K562 (cell line): ENCODE results near the gene APOL2. TPM values are rescaled to one million over a fixed set of nuclear protein-coding genes. Genes with fewer than 3 reads are reported as not detected.

Experiments used
- HDAC6 ChIP-seq: IDR thresholded peaks from 2 replicates; pipeline ENCODE4 v1.6.1; 2012; ENCODE audit warnings: low read depth, mild to moderate bottlenecking, control low read depth, inconsistent platforms, low read length, moderate library complexity
- MYC ChIP-seq, 2 experiments: fragments of 250-450 bp in 1 of 2; sonication (Bioruptor Pico) in 1 of 2; IDR thresholded peaks; 2 replicates each; pipeline versions ENCODE4 v1.5.1 to v1.6.1; 2012 to 2021; ENCODE audit warnings: low read depth in 2 of 2, borderline replicate concordance in 1 of 2, improper control_type of control experiment in 1 of 2, low read length in 1 of 2, mild to moderate bottlenecking in 1 of 2, moderate library complexity in 1 of 2
- ZNF766 ChIP-seq: fragments of 200-800 bp; sonication (Bioruptor generic); conservative IDR thresholded peaks from 2 replicates; pipeline ENCODE4 v1.6.1; 2016; ENCODE audit warnings: missing genetic modification characterization, missing compliant biosample characterization
- polyA plus RNA-seq, 8 experiments: library from polyadenylated mRNA; depleted of rRNA in 4 of 8; stranded (reverse) in 5 of 8; unstranded in 3 of 8; fragments of >200 nt; fragmentation: Nextera tagmentation in 2 of 8; fragmentation: Illumina TruSeq in 1 of 8; extraction: Ambion mirVana in 2 of 8; extraction: Trizol in 1 of 8; gene quantifications; 2 replicates each; pipeline versions ENCODE4 v1.2.1 to v1.2.3, GENCODE V29; 2011 to 2014; ENCODE audit warnings: inconsistent platforms in 1 of 8, missing spikeins in 1 of 8
- total RNA-seq, 7 experiments: library from RNA; depleted of rRNA in 6 of 7; stranded (reverse); fragments of >200 nt in 6 of 7; fragmentation: Illumina TruSeq in 2 of 7; extraction: Trizol in 2 of 7; gene quantifications; 2 replicates each; pipeline versions ENCODE4 v1.2.1 to v1.2.3, GENCODE V29; 2011 to 2021; ENCODE audit warnings: low replicate concordance in 1 of 7
- TF ChIP-seq, protein P1 (sequence below), 2 experiments: fragments of 450-650 bp in 1 of 2; sonication (generic) in 1 of 2; formaldehyde crosslinking in 1 of 2; IDR thresholded peaks in 1 of 2; conservative IDR thresholded peaks in 1 of 2; 2 replicates each; pipeline versions ENCODE4 v1.6.1 to v1.8.1; 2016 to 2023; ENCODE audit warnings: mild to moderate bottlenecking in 2 of 2, moderate library complexity in 2 of 2, inconsistent platforms in 1 of 2, missing genetic modification reagents in 1 of 2
- TF ChIP-seq, protein P2 (sequence below), 2 experiments: fragments of 450-650 bp; formaldehyde crosslinking in 1 of 2; IDR thresholded peaks; 2 replicates each; pipeline versions ENCODE4 v1.4.0 to v1.6.1; 2014 to 2020; ENCODE audit warnings: mild to moderate bottlenecking in 2 of 2, borderline replicate concordance in 1 of 2, low read depth in 1 of 2

Gene APOL2
- total and polyA plus RNA-seq, 9 of the 15 experiments (the other 6 are each of a cell fraction or from before 2014, with no cell fraction given) = 2.7 to 10.6 (median 8.9) TPM

DNA sequence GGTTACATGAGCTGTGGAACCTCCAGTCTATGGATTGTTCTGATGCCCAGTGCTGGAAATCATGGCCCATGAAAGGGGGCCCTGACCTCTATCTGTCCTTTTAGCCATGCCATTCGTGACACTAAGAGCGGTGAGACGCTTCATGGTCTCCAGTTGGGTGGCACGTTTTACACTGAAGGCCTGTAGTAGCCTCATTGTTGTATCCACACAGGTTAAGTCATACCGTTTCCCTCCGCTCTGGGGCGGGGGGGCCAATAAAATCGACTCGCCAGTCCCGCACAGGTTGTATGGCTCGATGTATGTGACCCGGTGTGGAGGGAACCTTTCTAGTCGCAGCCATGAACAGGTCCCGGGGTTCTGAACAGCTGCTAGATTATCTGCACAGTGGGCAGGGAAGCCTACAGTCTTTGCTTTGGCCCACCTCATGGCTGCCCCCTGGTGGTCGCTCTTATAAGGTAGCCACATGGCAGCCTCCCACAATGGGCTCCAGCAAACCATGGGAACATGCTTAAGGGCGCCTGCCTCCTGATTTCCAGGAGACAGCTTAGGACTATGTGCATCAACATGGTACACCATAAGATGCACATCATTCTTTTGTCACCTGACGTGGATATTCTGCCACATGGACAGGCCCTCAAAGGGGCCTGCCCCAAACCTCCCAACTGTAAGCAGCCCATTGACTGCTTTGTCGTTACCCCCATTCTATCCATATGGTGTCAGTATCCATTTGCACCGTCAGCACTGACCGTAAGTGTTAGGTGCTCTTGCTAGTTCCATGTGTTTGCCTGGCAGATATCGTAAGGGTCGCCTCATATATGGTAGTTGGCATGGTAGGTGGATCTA is 59.1 kb downstream of the APOL2 start (continued):
- TF ChIP-seq, protein P1, sequence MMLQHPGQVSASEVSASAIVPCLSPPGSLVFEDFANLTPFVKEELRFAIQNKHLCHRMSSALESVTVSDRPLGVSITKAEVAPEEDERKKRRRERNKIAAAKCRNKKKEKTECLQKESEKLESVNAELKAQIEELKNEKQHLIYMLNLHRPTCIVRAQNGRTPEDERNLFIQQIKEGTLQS (IDR thresholded peaks at IDR 0.05) = no peak
- TF ChIP-seq, protein P1 (CRISPR knock-in tag; conservative IDR thresholded peaks at IDR 0.05) = no peak
- TF ChIP-seq HDAC6 = no peak
- TF ChIP-seq MYC (IDR thresholded peaks at IDR 0.05; ENCODE audit: low read depth, low read length) = peak; percentile 68; the same call in 1 of the 2 replicates
- TF ChIP-seq MYC (CRISPR knock-in tag; IDR thresholded peaks at IDR 0.05; ENCODE audit: borderline replicate concordance, low read depth) = no peak
- no peak for TF ChIP-seq ZNF766 (CRISPR knock-in tag)
- TF ChIP-seq, protein P2, sequence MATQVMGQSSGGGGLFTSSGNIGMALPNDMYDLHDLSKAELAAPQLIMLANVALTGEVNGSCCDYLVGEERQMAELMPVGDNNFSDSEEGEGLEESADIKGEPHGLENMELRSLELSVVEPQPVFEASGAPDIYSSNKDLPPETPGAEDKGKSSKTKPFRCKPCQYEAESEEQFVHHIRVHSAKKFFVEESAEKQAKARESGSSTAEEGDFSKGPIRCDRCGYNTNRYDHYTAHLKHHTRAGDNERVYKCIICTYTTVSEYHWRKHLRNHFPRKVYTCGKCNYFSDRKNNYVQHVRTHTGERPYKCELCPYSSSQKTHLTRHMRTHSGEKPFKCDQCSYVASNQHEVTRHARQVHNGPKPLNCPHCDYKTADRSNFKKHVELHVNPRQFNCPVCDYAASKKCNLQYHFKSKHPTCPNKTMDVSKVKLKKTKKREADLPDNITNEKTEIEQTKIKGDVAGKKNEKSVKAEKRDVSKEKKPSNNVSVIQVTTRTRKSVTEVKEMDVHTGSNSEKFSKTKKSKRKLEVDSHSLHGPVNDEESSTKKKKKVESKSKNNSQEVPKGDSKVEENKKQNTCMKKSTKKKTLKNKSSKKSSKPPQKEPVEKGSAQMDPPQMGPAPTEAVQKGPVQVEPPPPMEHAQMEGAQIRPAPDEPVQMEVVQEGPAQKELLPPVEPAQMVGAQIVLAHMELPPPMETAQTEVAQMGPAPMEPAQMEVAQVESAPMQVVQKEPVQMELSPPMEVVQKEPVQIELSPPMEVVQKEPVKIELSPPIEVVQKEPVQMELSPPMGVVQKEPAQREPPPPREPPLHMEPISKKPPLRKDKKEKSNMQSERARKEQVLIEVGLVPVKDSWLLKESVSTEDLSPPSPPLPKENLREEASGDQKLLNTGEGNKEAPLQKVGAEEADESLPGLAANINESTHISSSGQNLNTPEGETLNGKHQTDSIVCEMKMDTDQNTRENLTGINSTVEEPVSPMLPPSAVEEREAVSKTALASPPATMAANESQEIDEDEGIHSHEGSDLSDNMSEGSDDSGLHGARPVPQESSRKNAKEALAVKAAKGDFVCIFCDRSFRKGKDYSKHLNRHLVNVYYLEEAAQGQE (IDR thresholded peaks at IDR 0.05; ENCODE audit: borderline replicate concordance) = peak; percentile 71
- TF ChIP-seq, protein P2 (CRISPR knock-in tag; IDR thresholded peaks at IDR 0.05; ENCODE audit: low read depth) = no peak
